HuH-7.5 (cell line): ENCODE results near the gene DFFB.

ENCODE experiments used
- DNase-seq: peaks from one replicate; pipeline ENCODE4 v3.0.0; 2011; ENCODE audit warnings: low spot score

DFFB gene

DNA sequence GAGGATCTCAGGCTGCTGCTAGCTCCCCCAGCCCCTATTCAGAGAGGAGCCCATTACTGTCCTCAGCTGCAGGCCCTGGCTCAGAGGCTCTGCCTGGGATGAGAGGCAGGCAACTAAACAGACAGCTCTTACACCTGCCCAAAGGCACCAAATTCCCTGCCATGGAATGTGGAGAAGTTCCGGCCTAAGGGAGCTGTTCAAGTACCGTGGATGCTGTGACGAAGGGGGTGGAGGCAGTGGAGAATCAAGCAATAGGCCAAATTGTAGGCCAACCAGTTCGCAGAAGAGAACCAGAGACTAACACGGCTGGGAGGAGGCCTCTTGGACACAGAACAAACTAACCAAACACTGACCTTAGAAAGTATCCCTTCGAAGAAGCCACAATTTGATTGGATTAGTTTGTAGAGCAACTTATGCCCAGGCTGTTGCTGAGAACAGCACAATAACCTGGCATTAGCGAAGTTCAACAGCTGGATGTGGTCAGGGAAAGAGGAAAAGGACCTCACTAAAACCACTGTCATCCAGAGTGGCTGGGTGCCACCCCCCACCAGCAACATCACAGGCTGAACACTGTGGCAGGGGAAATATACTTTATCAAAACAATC, 39.2 kb downstream of the DFFB start:
- DNase-seq = no peak

- DNase-seq = no peak
Observed at GRCh38 chr1:3898475-3898735, 41.1 kb downstream of the DFFB start.

DNA sequence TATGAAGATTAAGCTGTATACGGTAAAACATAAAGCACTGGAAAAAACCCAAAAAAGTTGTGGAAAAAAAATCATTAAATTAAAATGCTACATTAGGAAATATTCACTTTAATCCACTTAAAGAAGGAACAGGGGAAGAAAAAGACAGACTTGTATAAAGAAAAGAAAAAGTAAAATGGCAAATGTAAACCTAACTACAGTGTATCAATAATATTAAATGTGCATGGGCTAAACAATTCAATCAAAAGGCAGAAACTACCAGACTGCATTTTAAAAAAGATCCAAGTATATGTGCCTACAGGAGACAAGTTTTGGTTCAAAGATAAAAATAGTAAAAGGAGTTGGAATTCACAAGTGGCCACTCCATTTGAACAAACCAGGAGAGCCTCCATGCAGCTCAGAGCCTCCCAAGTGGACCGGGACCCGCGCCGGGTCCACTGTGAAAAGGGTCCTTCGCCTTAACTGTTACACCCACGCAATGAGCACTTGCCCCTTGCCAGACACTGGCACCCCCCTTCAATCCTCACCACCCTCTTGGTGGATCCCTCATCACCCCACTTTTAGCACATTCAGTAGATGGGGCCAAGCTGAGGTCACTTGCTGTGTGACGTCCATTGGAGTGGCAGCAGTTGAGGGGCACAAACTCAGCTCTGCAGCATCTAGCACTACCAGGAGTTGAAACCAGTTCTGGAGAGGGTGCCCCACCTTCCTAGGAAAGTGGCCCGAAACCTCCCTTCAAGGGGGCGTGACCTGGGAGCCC, 41.9 kb downstream of the DFFB start:
- DNase-seq = no peak

GRCh38 chr1:3899754-3900149, 42.5 kb downstream of the DFFB start:
- DNase-seq = peak; percentile 42

- DNase-seq = peak; percentile 92
Observed at GRCh38 chr1:3900150-3900968, 43.1 kb downstream of the DFFB start, which contains the start of gene C1orf174. Gene C1orf174 (minus strand): TSS chr1:3900272. CDS start chr1:3900186, 86 bp downstream.

- peak; percentile 95 for DNase-seq
Observed at GRCh38 chr1:3900969-3901529, 43.8 kb downstream of the DFFB start.

- no peak for DNase-seq
Observed at GRCh38 chr1:3902111-3902511, 44.8 kb downstream of the DFFB start.

- DNase-seq = no peak
Observed at GRCh38 chr1:3902571-3903091, 45.4 kb downstream of the DFFB start.

- no peak for DNase-seq
Observed at GRCh38 chr1:3903141-3904005, 46.1 kb downstream of the DFFB start.

GRCh38 chr1:3904006-3904842, 46.9 kb downstream of the DFFB start:
- DNase-seq = no peak

DNA sequence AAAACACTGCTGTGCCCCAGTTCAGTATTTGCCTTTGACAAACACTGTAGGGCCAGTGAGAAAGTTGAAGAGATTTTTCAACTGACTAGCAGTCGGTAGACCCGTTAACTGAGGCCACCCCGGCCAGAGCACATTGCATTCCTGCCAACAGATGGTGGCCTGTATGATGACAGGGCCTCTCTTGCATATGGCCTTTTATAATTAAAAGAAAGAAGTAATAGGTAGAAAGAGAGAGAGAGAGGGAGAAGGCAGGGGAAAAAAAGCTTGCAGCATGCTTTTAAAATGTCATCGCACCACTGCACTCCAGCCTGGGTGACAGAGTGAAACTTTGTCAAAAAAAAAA, 47.5 kb downstream of the DFFB start:
- DNase-seq = no peak

DNA sequence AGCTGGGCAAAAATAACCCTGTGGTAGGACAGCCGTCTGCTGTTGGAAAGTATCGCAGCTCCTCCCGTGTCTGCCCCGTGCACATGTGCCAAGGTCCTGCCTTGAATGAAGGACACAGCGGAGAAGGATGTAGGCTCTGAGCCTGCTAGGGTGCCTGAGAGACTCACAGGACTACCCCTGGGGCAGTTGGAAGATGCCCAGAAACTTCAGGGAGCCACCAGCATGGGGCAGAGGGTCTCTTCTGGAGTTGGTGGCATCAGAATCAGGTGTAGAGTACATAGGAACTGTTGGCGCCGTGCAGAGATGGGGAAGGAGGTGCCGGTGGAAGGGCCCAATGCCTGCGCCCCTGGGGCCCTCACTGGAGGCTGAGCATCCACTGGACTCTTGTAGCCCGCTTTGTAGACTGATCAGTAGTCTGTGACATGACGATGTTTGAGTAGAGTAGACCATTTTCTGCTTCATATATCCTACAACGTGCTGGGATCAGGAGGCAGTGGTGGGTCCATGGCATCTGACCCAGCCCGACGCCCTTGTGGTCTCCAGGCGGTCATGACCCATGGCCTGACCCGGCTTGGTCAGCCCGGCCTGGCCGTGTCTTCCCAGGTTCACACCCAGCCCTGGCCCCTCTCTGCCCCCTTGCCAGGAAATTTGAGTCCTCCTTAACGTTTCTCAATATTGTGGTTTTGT, 48.1 kb downstream of the DFFB start:
- DNase-seq = no peak

DNA sequence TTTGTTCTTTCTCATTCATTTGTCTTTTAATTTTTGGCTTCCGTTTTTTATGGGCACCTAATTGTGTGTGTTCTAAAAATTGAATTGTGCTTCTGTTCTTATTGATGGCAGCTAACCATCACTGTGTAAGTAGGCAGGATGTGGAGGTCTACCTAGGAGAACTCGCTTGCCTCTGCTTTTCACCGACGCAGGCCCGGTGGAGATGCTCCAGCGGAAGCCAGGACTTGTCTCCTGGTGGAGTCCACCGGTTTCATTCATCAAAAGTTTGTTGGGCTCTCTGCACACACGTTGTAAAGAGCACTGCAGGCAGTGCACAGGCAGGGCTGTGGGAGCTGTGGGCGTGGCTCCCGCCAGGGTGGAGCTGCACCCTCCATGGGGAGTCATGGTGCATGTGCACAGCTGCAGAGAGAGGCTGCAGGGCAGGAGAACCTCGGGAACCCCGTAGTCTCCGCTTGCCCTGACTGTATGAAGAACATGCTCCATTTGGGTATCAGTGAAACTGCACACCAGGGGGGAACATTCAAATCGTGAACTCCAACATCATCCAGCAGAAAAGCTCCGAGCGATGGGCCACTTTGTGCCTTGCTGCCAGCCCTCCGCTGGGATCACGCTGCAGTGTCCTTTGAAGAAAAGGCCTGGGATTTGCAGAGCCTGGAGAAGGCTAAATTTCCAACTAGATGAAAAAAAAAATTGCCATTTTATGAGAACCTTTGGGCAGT, 48.8 kb downstream of the DFFB start:
- DNase-seq = no peak

GRCh38 chr1:3906672-3907020, 49.4 kb downstream of the DFFB start:
- DNase-seq = no peak

- DNase-seq = no peak
Observed at GRCh38 chr1:3907031-3907534, 49.8 kb downstream of the DFFB start.

- no peak for DNase-seq
Observed at GRCh38 chr1:3907621-3908165, 50.4 kb downstream of the DFFB start.

DNA sequence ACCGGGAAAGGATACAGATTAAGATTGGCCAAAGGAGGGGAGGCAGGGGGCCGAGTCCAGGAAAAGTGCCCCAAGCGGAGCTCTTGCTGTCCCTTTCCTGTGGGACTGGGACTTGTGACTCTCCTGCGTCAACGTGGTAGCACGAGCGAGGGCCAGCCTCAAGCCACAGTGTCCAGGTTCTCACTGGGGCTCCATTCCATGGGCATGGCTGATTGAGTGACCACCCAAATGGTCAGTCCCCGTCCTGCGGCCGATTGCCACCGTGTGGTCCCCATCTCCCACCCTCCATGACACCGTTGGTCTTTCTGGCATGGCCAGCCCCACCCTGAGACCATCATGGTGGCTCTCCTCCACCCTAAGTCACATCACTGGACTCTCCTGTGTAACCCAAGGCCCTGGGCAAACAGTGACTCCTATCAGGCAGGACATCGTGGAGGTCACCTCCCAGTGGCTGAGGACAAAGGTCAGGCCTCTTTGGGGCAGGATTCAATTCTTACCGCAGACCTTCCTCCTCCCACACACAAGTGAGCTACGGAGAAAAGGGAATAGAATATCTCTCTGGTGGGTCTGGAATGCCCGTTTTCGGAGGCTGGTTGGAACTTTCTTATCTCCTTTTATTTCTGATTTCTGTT, 51.7 kb downstream of the DFFB start:
- no peak for DNase-seq

DNA sequence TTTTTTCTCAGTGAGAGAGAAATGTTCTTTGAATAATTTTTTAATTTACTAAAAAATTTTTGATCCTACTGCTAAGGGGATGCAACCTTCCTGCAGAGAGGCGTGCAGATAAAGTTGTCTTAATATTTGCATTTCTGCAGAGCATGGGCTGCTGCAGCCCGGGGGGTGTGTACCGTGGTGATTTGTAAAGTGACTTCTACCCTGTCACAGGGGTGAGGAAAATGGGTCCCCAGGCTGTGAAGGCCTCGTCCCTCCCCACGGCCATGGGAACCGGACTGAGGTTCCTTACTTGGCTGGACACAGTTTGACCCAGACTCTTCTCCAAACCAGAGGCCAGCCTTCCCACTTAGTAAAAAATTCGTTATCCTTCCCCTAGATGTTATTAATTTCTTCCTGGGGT, 52.3 kb downstream of the DFFB start:
- no peak for DNase-seq
